Fibroblast of pulmonary artery (primary cell): ENCODE results near the gene ST3GAL5.
A peak's percentile ranks its signal among the peaks of the same experiment; 100 is the strongest.

Experiments
- DNase-seq: peaks from one replicate; pipeline ENCODE4 v3.0.0-alpha.2; 2010; ENCODE audit warnings: low read depth
- H3K4me3 ChIP-seq: replicated peaks from 2 replicates; pipeline ENCODE4 v1.5.1; 2011; ENCODE audit warnings: low read depth, mild to moderate bottlenecking, control low read depth, low read length, moderate library complexity
- TF ChIP-seq, protein P1 (sequence below): IDR thresholded peaks from 2 replicates; pipeline ENCODE4 v1.5.1; 2011; ENCODE audit warnings: mild to moderate bottlenecking, control low read depth, low read length, inconsistent platforms; ENCODE audit errors: missing control alignments

Gene ST3GAL5

DNA sequence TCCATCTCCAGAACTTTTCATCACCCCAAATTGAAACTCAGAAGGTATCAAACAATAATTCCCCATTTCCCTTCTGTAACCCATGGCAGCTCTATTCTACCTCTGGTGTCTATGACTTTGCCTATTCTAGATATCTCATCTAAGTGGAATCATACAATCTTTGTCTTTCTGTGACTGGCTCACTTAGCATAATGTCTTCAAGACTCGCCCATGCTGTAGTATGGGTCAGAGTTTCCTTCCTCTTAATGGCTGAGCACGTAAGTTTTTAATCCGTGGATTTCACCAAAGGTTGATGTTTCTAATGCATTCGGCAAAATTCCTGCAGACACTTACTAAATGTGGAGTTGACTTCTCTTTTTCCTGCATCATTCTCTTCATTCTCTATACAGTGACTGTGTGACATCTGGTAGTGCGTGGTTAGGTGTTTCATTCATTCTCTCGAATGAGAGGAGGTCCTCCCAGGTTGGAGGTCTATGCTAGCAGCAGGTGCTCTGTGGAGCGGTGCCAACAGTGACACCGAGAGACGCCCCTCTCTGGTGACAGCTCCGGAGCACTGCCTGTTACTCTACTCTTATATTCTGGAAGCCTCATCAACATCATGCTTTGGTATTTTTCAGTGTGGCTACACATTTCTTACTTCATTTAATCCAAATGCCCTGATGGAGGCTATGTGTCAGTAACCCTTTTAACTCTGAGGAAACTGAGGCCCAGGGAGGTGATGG is 84.9 kb downstream of the ST3GAL5 start:
- no peak for DNase-seq
- H3K4me3 ChIP-seq, result no peak overlapping the region
- TF ChIP-seq, protein P1, sequence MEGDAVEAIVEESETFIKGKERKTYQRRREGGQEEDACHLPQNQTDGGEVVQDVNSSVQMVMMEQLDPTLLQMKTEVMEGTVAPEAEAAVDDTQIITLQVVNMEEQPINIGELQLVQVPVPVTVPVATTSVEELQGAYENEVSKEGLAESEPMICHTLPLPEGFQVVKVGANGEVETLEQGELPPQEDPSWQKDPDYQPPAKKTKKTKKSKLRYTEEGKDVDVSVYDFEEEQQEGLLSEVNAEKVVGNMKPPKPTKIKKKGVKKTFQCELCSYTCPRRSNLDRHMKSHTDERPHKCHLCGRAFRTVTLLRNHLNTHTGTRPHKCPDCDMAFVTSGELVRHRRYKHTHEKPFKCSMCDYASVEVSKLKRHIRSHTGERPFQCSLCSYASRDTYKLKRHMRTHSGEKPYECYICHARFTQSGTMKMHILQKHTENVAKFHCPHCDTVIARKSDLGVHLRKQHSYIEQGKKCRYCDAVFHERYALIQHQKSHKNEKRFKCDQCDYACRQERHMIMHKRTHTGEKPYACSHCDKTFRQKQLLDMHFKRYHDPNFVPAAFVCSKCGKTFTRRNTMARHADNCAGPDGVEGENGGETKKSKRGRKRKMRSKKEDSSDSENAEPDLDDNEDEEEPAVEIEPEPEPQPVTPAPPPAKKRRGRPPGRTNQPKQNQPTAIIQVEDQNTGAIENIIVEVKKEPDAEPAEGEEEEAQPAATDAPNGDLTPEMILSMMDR, result no peak

DNA sequence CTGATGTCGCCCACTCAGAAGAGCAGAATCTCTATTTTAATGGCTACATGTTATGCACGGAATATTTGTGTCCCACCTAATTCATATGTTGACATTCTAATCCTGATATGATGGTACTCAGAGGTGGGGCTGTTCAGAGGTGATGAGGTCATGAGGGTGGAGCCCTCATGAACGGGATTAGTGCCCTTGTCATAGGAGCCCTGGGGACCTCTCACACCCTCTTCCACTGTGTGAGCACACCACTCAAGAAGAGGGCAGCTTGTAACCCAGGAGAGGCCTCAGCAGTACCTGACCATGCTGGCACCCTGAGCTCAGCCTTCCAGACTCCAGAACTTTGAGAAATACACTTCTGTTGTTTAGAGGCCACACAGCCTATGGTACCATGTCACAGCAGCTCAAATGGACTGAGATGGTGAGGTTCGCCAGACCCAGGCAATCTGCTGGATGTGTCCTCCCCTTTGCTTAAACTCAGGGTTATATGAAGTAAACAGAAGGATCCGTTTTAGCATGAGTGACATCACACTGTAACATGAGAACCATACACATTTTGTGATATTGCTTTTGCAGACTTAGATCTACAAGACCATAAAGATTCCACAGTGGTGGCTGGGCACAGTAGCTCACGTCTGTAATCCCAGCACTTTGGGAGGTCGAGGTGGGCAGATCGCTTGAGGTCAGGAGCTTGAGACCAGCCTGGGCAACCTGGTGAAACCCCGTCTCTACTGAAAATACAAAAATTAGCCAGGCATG is 86.3 kb downstream of the ST3GAL5 start:
- no peak for DNase-seq
- no peak overlapping the region for H3K4me3 ChIP-seq
- TF ChIP-seq, protein P1, result no peak

DNA sequence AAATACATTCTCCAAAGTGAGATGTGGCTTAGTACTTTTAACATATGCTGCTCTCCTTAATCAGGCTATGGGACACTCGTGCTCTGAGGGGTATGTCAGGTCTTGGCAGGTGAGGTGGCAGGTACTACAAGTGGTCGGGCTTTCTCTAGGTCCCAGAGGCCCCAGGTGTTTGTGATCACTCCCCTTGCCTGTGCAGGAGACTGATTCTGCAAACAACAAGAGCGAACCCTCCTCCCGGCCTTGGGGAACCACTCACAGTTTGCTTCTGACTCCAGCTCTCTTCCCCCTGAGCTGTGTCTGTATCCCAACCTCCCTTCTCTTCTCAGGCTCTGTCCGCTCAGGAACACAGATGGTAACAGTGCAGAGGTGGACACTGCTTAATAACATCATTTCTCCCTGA is 86.9 kb downstream of the ST3GAL5 start:
- TF ChIP-seq, protein P1, result no peak

DNA sequence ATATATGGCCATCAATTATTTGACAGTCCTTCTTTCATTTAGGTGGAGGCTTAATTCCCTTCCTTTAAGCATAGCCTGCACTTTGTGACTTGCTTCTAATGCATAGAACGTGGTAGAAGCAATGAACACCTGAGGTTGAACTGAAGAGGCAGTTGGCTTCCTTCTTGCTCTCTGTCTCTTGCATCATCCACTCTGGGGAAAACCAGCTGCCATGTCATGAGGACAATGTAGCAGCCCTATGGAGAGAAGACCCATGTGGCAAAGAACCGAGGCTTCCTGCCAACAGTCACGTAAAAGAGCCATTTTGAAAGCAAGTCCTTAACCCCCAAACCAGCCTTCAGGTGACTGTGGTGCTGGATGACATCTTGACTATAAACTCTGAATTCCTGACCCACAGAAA is 88.2 kb downstream of the ST3GAL5 start:
- DNase-seq, result no peak
- TF ChIP-seq, protein P1, result no peak
- no peak overlapping the region for H3K4me3 ChIP-seq

More for the DNA sequence above, 86.9 kb downstream of the ST3GAL5 start:
- DNase-seq, result no peak
- H3K4me3 ChIP-seq, result no peak overlapping the region

DNA sequence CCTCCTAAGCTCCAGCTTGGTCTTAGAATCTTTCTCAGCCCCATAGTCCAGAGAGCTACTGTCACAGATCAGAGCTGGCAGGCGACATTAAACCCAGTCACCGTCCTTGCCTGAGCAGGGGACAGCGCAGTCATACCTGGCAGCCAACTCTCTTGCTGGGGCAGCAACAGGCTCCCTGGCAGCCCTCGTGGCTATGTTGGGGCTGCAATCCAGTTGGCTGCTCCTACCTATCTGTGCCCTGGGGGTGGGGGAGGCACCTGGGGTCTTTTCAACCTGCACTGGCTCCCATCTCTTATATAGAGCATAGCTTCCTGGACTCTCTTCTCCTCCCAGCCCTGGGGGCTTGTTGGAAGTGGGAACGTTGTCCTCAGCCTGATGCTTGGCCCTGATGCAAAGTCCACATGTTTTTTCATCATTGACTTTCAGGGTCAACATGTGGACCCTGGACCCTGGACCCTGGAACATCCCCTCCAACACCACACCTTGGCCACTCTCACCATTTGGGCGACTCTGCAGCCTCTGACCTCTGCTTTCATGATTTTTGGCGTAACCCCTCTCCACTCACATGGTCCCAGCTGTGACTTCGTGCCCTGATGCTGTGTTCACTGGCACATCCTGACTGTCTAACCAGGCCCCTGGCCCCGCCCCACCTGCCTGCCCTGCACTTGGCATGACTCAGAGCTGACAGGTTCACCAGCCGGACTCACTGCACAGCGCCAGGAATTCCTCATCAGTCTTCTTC is 89.4 kb downstream of the ST3GAL5 start:
- TF ChIP-seq, protein P1, result no peak

DNA sequence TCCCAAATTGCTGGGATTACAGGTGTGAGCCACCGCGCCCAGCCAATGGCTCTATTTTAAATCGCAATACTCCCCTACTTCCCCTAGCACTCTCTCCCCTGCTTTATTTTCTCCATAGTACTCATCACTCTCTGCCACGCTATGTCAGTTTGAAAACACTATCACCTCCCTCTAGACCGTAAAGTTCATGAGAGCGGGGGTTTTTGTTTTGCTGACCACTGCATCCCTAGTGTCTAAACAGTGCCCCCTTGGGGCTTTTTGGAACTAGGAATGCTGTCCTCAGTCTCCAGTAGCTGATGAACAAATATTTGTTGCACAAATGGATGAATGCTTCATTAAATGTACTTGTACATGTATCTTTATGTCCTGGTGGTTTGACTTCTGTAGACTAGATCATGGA is 90.9 kb downstream of the ST3GAL5 start:
- TF ChIP-seq, protein P1, result peak; percentile 72
- DNase-seq, result peak; percentile 72
- H3K4me3 ChIP-seq, result no peak overlapping the region

More for the DNA sequence above, 89.4 kb downstream of the ST3GAL5 start:
- no peak for DNase-seq
- H3K4me3 ChIP-seq, result no peak overlapping the region
